ENCODE data around the gene BDKRB2.

BDKRB2 gene

DNA sequence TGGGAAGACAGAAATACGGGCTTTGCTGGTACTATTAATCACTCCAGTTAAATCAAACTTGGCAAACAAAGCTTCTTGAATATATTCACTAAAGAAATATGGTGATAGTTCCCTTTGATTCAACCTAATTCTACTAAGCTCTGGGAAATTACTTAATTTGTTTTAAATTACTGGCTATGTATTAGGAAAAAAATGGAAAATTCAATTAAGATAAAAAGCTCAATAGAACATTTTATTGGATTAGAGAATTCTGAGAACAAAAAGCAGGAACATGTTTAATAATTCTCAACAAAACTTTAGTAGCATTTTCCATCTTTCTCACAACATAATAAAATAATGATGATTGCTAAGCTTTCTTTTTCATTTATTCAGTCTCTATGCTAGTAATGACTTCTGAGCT, 81.6 kb downstream of the BDKRB2 start:
- peaks cover 29% of the 10 kb centered on the region for H3K36me3 ChIP-seq (ENCODE audit: insufficient read depth, low read length)
- DNase-seq (ENCODE audit: low read depth, low spot score), result no peak
- TF ChIP-seq POLR2AphosphoS5 (IDR thresholded peaks at IDR 0.05; ENCODE audit: borderline replicate concordance, low read depth, low read length) (no peak), EZH2 (IDR thresholded peaks at IDR 0.05) (no peak), FOXP2 (optimal IDR thresholded peaks at IDR 0.05; ENCODE audit: control extremely low read depth, extremely low read length, insufficient read depth) (no peak)
- H3K9ac ChIP-seq (ENCODE audit: insufficient read length), result no peak overlapping the region
- no peak overlapping the region for H3K27ac ChIP-seq
- H3K9me3 ChIP-seq (ENCODE audit: low read depth, low read length), result no peaks in the 10 kb centered on the region
- H3K4me3 ChIP-seq, result no peak overlapping the region

DNA sequence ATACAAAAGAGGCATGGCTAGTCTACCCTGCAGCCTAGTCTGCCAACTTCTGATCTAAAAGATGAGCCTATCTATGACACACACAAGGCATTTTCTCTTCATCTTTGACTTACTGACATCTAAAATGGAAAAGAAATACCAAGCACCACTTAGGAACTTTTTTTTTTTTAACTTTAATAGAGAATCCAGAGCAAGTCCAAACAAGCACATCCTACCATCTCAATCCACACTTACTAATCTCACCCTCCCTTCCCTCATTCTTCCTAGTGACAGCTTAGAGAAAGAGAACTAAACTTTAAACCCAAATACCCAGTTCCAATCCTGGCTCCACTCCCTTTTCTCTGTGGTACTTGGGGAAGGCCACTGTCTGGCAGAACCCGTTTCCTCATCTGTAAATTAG, 83.2 kb downstream of the BDKRB2 start:
- Histone ChIP-seq H3K4me3 (no peak overlapping the region), H3K27ac (no peak overlapping the region), H3K9me3 (ENCODE audit: low read depth, low read length) (no peaks in the 10 kb centered on the region), H3K36me3 (ENCODE audit: insufficient read depth, low read length) (peaks cover 29% of the 10 kb centered on the region), H3K9ac (ENCODE audit: insufficient read length) (no peak overlapping the region)
- no peak for DNase-seq (ENCODE audit: low read depth, low spot score)
- TF ChIP-seq POLR2AphosphoS5 (IDR thresholded peaks at IDR 0.05; ENCODE audit: borderline replicate concordance, low read depth, low read length) (no peak), FOXP2 (optimal IDR thresholded peaks at IDR 0.05; ENCODE audit: control extremely low read depth, extremely low read length, insufficient read depth) (no peak), EZH2 (IDR thresholded peaks at IDR 0.05) (no peak)
